Stimulated activated naive CD8-positive, alpha-beta T cell treated with anti-CD3 and anti-CD28 coated beads, Interleukin-15, Interleukin-2, amounts not matched to agents 100 ng/mL and 50 ng/mL, for 24 hours (primary cell): ENCODE measurements around the gene CAMSAP3.

ENCODE experiments used
- H3K27ac Mint-ChIP-seq: one replicate; pipeline ENCODE4 v1.8.0; 2021; ENCODE audit warnings: mild to moderate bottlenecking, mixed read lengths
- H3K27me3 Mint-ChIP-seq: one replicate; pipeline ENCODE4 v1.8.0; 2021; ENCODE audit warnings: mixed read lengths
- H3K36me3 Mint-ChIP-seq: one replicate; pipeline ENCODE4 v1.8.0; 2021; ENCODE audit warnings: low read depth, mixed read lengths
- H3K4me1 Mint-ChIP-seq: one replicate; pipeline ENCODE4 v1.8.0; 2021; ENCODE audit warnings: low read depth, mixed read lengths
- H3K4me3 Mint-ChIP-seq: one replicate; pipeline ENCODE4 v1.8.0; 2021; ENCODE audit warnings: mild to moderate bottlenecking, mixed read lengths
- H3K9me3 Mint-ChIP-seq: one replicate; pipeline ENCODE4 v1.8.0; 2021; ENCODE audit warnings: mixed read lengths

The CAMSAP3 gene

GRCh38 chr19:7628589-7629311 lies 33.1 kb downstream of the CAMSAP3 start:
- Mint-ChIP-seq H3K4me3 (peak overlapping the region; percentile 98), H3K4me1 (peaks cover 36% of the 10 kb centered on the region), H3K27ac (peak overlapping the region; percentile 99), H3K27me3 (no peaks in the 10 kb centered on the region), H3K9me3 (no peaks in the 10 kb centered on the region), H3K36me3 (peaks cover 13% of the 10 kb centered on the region)

GRCh38 chr19:7629347-7630054 lies 33.8 kb downstream of the CAMSAP3 start, which contains the start of the genes PET100 and XAB2:
TSS of gene PET100 (plus strand) at chr19:7629793. CDS start at chr19:7629834, 41 bp downstream.
TSS of gene XAB2 (minus strand) at chr19:7629545. CDS start at chr19:7629527, 18 bp downstream.
- Mint-ChIP-seq H3K9me3 (no peaks in the 10 kb centered on the region), H3K4me1 (peaks cover 36% of the 10 kb centered on the region), H3K4me3 (peak within 1 kb of the TSS; percentile 98)

DNA sequence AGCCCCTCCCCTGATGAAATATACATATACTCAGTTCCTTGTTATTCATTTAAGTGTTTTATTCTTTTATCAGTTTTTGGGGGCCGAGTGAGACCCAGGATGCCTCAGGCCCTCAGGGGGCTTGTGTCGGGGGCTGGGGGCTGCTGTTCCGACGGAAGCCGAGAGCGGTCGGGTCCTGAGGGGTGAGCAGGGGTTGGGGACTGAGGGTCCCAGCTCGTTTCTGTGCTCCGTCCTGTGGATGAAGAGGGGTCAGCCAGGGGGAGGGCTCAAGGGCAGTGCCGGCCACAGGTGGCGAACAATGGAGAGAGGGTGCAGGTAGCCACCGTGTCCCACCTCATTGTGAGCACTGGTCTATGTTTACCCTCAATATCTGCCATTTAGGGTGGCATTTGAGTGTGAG lies 35.9 kb downstream of the CAMSAP3 start:
- Mint-ChIP-seq H3K4me3 (no peak overlapping the region), H3K9me3 (no peaks in the 10 kb centered on the region), H3K27ac (no peak overlapping the region), H3K27me3 (no peaks in the 10 kb centered on the region), H3K36me3 (peaks cover 9% of the 10 kb centered on the region), H3K4me1 (peaks cover 48% of the 10 kb centered on the region)

More at GRCh38 chr19:7629347-7630054, 33.8 kb downstream of the CAMSAP3 start, which contains the start of the genes PET100 and XAB2:
- Mint-ChIP-seq H3K36me3 (peaks cover 13% of the 10 kb centered on the region), H3K27ac (peak within 1 kb of the TSS; percentile 99), H3K27me3 (no peaks in the 10 kb centered on the region)

DNA sequence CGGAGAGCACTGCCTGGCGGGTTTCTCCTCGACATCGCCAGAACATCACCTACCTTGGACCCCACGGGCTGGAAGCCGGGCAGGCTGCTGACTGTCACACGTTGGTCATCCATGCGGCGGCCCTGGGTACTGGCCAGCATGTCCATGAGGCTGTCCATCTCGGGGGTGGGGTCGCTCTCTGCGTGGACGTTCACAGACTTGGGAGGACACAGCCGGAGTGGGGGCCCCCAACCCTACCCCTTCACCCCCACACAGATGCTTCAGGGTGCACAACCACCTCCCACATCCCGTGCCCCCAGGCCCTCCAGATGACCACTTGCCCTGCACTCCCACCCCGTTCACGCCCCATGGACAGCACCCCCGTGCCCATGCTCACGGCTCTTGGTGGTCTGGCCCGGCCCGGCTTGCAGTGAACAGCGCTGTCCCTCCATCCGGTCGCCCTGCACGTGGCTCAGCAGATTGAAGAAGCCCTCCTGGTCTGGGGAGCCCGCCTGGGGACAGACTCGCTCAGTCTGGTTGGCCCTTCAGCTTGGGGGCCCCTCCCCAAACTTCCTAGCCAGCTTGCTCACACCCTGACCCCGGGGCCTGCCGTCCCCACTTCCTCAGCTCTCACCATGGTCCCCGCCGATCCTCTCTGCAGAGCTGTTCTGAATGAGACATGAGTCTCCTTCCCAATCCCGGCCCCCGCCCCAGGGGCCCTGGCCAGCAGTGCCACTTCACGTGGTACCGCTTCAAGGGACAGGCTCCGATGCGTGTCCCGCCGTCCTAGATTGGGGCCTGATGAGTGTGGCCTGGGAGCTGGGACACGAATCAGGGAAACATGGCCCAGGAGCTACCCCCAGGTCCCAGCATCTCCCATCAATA lies 36.9 kb downstream of the CAMSAP3 start:
- no peaks in the 10 kb centered on the region for H3K27me3 Mint-ChIP-seq
- H3K36me3 Mint-ChIP-seq: peaks cover 9% of the 10 kb centered on the region
- no peak overlapping the region for H3K27ac Mint-ChIP-seq
- no peaks in the 10 kb centered on the region for H3K9me3 Mint-ChIP-seq
- H3K4me1 Mint-ChIP-seq: peaks cover 50% of the 10 kb centered on the region
- H3K4me3 Mint-ChIP-seq: no peak overlapping the region

GRCh38 chr19:7633698-7634097 lies 38.0 kb downstream of the CAMSAP3 start, which contains the start of gene PCP2:
TSS of gene PCP2 (minus strand) at chr19:7633719. CDS start at chr19:7633457, 262 bp downstream.
- peaks cover 45% of the 10 kb centered on the region for H3K4me1 Mint-ChIP-seq
- H3K36me3 Mint-ChIP-seq: peaks cover 9% of the 10 kb centered on the region
- H3K4me3 Mint-ChIP-seq: no peak within 1 kb of the TSS
- H3K9me3 Mint-ChIP-seq: no peaks in the 10 kb centered on the region
- H3K27me3 Mint-ChIP-seq: no peaks in the 10 kb centered on the region
- no peak within 1 kb of the TSS for H3K27ac Mint-ChIP-seq

DNA sequence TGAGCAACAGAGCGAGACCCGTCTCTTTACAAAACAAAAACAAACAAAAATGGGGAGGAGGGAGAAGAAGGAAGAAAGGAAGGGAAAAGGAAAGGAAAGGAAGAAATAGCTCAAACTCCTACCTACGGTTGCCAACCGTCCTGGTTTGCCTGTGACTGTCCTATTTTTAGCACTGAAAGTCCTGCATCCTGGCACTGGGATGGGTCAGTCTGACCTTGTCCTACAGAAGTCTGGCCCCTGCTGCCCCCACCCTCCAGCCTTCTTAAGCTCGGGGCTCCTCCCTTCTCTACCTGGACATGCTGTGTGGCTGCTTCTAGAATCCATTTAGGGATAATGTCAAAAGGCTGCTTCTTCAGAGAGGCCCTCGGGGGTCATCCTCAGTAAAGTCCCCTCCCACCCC lies 40.0 kb downstream of the CAMSAP3 start:
- Mint-ChIP-seq H3K27me3 (no peaks in the 10 kb centered on the region), H3K4me1 (peaks cover 32% of the 10 kb centered on the region), H3K27ac (no peak overlapping the region), H3K36me3 (peaks cover 11% of the 10 kb centered on the region), H3K4me3 (peak overlapping the region; percentile 82), H3K9me3 (no peaks in the 10 kb centered on the region)

DNA sequence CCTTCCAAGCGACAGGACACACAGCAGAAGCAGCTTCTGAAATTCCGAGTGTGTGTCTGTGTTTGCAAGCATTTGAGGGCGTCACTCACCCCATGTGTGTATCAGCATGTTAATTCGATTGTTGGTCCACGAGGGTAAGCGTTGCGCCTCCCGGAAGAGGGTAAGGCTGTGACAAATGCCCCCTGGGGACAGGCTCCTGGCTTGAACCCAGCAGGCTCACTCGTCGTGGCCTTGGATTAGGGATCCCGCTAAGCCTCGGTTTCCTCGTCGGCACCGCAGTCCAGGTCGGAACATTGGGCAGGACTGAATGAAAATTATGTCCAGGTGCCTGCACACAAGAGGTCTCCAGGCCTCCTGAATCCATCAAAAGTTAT lies 40.6 kb downstream of the CAMSAP3 start:
- H3K27ac Mint-ChIP-seq: peak overlapping the region; percentile 72
- peaks cover 28% of the 10 kb centered on the region for H3K4me1 Mint-ChIP-seq
- H3K4me3 Mint-ChIP-seq: peak overlapping the region; percentile 82
- peaks cover 11% of the 10 kb centered on the region for H3K36me3 Mint-ChIP-seq
- H3K27me3 Mint-ChIP-seq: no peaks in the 10 kb centered on the region
- H3K9me3 Mint-ChIP-seq: no peaks in the 10 kb centered on the region

DNA sequence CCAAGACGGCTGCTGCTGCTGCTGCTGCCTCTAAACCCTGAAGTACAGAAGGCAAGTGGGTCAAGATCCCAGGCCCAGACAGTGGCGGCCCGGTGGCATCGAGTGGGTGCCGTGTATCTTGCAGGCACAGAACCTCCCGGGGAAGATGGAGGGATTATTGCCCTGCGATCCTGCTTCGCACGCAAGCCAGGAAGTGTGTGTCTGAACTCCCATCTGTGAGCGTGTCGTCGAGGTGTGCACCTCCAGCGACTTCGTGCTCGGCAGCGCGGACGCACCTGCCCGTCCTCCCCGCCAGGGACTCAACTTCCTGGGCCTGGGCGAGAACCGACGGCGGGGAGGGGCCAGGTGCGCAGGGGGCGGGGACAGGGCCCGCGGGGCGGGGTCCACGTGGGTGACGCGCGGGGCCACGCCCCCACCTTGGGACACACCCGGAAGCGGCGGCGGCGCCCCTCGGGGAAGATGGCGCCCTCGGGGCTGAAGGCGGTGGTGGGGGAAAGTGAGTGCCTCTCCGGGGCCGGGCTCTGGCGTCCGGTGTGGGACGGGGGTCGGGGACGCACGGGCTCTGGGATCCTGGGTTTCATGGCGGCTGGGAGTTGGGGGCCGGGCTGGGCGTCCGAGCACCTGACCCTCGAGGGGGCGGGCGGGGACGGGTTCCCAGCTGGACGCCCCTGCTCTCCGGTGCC lies 41.2 kb downstream of the CAMSAP3 start, which contains the start of gene STXBP2:
Gene STXBP2, plus strand, starts transcription at position 420 of the 683 bp plus-strand sequence. Its CDS starts 40 bp downstream, at position 460.
- Mint-ChIP-seq H3K27me3 (no peaks in the 10 kb centered on the region), H3K36me3 (peaks cover 11% of the 10 kb centered on the region), H3K9me3 (no peaks in the 10 kb centered on the region), H3K4me3 (peak within 1 kb of the TSS; percentile 82), H3K27ac (peak within 1 kb of the TSS; percentile 72), H3K4me1 (peaks cover 28% of the 10 kb centered on the region)

GRCh38 chr19:7637374-7638256 lies 42.0 kb downstream of the CAMSAP3 start:
- Mint-ChIP-seq H3K27ac (peak overlapping the region; percentile 72), H3K27me3 (no peaks in the 10 kb centered on the region), H3K36me3 (peaks cover 11% of the 10 kb centered on the region), H3K4me1 (peaks cover 28% of the 10 kb centered on the region), H3K9me3 (no peaks in the 10 kb centered on the region), H3K4me3 (peak overlapping the region; percentile 82)

- Mint-ChIP-seq H3K9me3 (no peaks in the 10 kb centered on the region), H3K4me3 (no peak overlapping the region), H3K27ac (no peak overlapping the region), H3K36me3 (peaks cover 11% of the 10 kb centered on the region), H3K27me3 (no peaks in the 10 kb centered on the region), H3K4me1 (peaks cover 28% of the 10 kb centered on the region)
These were observed 43.3 kb downstream of the CAMSAP3 start for GRCh38 chr19:7638802-7639465.

GRCh38 chr19:7639863-7640348 lies 44.2 kb downstream of the CAMSAP3 start:
- H3K4me3 Mint-ChIP-seq: no peak overlapping the region
- no peaks in the 10 kb centered on the region for H3K27me3 Mint-ChIP-seq
- H3K36me3 Mint-ChIP-seq: peaks cover 15% of the 10 kb centered on the region
- H3K4me1 Mint-ChIP-seq: peaks cover 28% of the 10 kb centered on the region
- H3K27ac Mint-ChIP-seq: no peak overlapping the region
- no peaks in the 10 kb centered on the region for H3K9me3 Mint-ChIP-seq

DNA sequence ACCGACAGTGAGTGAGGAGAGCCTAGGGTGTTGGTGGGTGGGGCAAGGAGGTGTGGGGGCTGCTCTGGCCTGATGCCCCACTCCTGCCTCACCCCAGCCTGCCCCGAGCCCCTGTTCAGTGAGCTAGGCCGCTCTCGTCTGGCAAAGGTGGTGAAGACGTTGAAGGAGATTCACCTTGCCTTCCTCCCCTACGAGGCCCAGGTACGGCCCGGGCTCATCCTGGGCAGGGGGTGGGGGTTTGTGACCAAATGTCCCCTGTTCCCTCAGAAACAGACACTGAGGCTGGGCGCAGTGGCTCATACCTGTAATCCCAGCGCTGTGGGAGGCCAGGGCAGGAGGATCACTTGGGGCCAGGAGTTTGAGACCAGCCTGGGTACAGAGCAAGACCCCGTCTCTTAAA lies 45.1 kb downstream of the CAMSAP3 start:
- H3K4me1 Mint-ChIP-seq: peaks cover 24% of the 10 kb centered on the region
- peaks cover 17% of the 10 kb centered on the region for H3K36me3 Mint-ChIP-seq
- no peak overlapping the region for H3K27ac Mint-ChIP-seq
- H3K4me3 Mint-ChIP-seq: no peak overlapping the region
- H3K27me3 Mint-ChIP-seq: no peaks in the 10 kb centered on the region
- H3K9me3 Mint-ChIP-seq: no peaks in the 10 kb centered on the region
